DLD1 (cell line): ENCODE data around the gene ARL8B.
"Not testable (repeated sequence)": the region's sequence is repeated elsewhere in the genome, so short reads cannot be mapped to it uniquely, and the experiment has no call there.

Experiments
- in situ Hi-C: cut with HindIII; loops from 2 replicates; pipeline ENCODE4 v1.10.0; 2017; ENCODE audit warnings: low sequenced_read_pairs

Gene ARL8B

DNA sequence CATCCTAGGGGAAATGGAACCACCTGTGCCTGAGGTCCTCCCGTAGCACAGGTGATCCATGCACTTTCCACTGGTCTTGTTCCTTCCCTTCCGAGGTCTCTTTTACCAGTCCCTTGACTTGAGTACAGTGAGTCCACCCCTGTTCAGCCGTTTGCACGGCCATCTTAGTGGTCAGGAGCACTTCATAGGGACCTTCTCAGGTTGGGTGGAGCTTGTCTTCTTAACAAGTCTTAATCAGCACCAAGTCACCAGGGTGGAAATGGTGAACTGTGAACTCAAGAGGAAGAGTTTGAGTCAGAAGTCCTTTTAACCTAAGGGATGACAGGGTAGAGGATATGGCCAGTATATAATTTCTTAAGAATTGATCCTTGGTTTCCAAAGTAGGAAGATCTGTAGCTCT, 21.4 kb downstream of the ARL8B start:
- in situ Hi-C loops: no loop called here

GRCh38 chr3:5144316-5144994, 22.4 kb downstream of the ARL8B start:
- in situ Hi-C loops: no loop called here

DNA sequence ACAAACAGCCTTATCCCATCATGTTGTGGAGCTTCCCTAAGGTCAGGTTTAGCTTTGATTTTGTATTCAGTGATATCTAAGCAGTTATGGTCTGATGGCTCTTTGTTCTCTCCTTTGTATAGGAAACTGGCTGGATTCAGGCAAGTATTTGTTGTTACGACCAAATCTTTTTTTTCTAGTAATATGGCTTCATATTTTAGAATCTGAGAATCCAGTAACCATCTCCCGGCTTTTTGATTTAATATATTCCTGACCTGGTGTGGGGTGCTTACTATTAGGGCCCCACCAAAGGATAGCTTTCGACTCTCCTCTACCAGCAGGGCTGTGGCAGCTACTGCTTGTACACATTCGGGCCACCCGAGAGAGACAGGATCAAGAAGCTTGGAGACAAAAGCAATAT, 23.0 kb downstream of the ARL8B start:
- in situ Hi-C loops: no loop called here

DNA sequence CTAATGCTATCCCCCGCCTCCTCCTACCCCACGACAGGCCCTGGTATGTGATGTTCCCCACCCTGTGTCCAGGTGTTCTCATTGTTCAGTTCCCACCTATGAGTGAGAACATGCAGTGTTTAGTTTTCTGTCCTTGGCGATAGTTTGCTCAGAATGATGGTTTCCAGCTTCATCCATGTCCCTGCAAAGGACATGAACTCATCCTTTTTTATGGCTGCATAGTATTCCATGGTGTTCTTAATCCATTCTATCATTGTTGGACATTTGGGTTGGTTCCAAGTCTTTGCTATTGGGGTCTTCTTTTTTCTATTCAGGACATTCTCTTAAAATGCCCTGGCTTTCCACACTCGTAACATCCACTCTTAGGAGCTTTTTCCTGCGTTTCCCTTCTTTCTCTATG, 25.1 kb downstream of the ARL8B start:
- in situ Hi-C loops: not testable (repeated sequence)

- in situ Hi-C loops: no loop called here
Measured at GRCh38 chr3:5149306-5149880, 27.3 kb downstream of the ARL8B start.

GRCh38 chr3:5151586-5151985, 29.5 kb downstream of the ARL8B start:
- in situ Hi-C loops: no loop called here

GRCh38 chr3:5153074-5153473, 31.0 kb downstream of the ARL8B start:
- in situ Hi-C loops: no loop called here

DNA sequence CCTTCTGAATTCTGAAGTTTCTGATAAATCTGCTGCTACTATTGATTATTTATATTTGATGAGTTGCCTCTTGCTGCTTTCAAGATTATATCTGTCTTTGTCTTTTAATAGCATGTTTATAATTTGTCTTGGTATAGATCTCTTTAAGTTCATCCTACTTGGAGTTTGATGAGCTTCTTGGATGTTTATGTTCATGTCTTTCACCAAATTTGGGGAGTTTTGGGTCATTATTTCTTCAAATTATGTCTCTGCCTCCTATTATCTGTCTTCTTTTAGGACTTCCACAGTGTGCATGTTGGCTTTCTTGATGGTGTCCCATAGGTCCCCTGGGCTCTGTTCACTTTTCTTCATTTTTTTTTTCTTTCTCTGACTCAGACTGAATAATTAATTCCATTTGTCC, 33.1 kb downstream of the ARL8B start:
- in situ Hi-C loops: no loop called here

GRCh38 chr3:5160321-5160720, 38.2 kb downstream of the ARL8B start:
- in situ Hi-C loops: no loop called here

GRCh38 chr3:5160940-5161858, 39.1 kb downstream of the ARL8B start:
- in situ Hi-C loops: no loop called here

GRCh38 chr3:5162102-5162501, 40.0 kb downstream of the ARL8B start:
- in situ Hi-C loops: no loop called here

DNA sequence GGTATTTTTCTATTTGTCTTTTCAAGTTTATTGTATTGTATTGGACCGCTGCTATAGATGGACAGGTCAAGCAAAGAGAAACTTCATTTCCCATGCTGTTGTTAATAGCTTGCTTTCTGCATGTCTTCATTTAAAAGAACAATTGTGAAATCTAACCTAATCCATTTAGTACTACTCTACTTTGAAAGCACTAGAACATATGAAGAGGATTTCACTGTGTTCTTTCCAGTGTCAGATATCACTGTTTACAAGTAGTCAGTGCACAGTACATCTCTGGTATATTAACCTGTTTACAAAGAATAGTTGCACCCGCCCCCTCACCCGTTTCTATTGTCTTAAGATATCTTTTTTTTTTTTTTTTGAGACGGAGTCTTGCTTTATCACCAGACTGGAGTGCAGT, 43.6 kb downstream of the ARL8B start:
- in situ Hi-C loops: no loop called here

DNA sequence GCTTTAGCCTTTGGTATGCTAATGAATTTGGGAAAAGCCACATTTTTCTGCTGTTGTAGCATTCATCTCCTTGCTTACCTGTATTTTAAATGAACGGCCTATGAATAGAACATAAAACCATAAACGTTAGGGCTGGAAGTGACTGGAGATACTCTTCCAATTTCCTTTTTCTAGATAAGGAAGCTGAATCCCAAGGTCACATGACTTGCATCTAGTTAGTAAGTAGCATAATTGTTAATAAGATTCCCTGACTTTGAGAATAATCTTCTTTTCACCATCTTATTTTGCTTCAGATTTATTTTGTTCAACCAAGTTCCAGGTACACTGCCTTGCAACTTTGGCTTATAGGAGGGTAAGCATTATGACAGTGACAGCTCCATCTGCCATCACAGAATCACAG, 44.8 kb downstream of the ARL8B start:
- in situ Hi-C loops: no loop called here

DNA sequence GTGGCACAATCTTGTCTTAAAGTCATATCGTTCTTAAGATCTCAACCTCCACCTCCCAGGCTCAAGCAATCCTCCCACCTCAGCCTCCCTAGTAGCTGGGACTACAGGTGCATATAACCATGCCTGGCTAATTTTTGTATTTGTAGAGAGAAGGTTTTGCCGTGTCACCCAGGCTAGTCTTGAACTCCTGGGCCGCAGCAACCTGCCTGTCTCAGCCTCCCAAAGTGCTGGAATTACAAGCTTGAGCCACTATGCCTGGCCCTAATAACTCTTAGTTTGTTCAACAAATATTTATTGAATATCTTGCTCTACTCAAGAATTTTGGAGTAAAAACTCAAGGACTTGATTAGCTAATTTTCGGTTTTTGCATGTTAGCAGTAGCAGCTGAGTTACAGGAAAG, 46.0 kb downstream of the ARL8B start:
- in situ Hi-C loops: no loop called here

DNA sequence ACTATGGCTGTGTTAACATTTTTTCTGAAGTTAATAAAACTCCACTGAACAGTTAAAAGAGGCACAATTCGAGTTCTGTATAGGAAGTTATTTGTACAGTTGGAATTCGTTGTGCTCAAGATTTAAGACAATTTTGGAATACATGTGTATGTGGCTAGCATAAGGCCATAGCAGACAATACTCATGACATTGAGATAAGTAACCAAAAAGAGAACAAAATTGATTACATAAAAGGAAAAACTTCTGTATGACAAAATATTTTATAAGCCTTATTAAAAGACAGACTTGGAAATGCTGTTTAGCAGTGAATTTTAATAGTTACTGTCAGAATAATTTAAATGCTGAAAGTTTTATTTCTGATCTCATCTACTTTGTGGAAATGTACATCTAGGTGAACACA, 47.7 kb downstream of the ARL8B start:
- in situ Hi-C loops: no loop called here

- in situ Hi-C loops: no loop called here
Measured at GRCh38 chr3:5170975-5171374, 48.9 kb downstream of the ARL8B start.

DNA sequence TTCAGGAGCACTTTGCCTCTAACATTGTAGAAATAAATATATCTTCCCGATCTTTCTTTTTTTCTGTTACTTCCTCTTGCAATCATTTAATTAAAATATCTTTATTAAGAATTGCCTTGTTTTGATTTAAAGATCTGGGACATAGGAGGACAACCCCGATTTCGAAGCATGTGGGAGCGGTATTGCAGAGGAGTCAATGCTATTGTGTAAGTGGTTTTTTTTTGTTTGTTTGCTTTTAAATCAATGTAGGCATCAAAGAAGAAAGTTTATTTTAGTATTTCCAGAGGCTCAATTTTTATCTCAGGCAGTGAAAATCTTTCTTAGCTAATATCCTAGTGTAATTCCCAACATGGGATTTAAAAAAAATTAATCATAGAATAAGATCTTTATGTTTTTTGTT, 49.9 kb downstream of the ARL8B start:
- in situ Hi-C loops: no loop called here

DNA sequence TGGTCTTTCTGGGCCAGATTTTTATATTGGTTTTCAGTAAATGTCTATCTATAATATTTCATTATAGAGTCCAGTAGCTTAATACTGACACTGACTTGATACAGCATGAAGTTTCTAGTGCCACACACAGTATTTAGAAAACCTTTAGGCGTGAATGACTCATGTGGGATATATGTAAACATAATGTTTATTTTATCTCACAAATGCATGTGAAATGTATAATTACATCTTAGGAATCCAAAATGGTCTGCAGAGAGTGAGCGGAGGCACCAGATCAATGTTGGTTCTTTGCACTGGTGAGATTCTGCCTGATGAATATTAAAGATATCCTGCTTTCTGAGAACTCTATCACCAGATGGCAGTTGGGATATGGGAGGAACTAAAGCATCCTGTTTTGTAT, 56.9 kb downstream of the ARL8B start:
- in situ Hi-C loops: not testable (repeated sequence)

GRCh38 chr3:5181469-5182141, 59.5 kb downstream of the ARL8B start:
- in situ Hi-C loops: no loop called here

GRCh38 chr3:5183714-5184113, 61.6 kb downstream of the ARL8B start:
- in situ Hi-C loops: not testable (repeated sequence)

DNA sequence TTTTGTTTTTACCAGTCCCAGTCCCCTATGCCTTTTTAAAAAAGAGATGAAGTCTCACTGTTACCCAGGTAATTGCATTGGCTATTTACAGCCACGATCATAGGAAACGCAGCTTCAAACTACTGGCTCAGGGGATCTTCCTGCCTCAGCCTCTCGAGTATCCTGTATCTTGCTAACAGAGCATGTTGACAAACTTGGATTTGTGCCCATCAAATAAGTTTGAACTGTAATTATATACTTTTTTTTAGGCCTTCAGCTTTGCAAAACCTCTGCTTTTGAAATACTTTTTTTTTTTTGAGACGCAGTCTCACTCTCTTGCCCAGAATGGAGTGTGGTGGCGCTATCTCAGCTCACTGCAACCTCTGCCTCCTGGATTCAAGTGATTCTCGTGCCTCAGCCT, 62.4 kb downstream of the ARL8B start:
- in situ Hi-C loops: no loop called here
